NCI-H524 treated with DMSO at 0.1 percent for 48 hours (cell line): ENCODE results near the gene ZNF322.
A peak's percentile ranks its signal among the peaks of the same experiment; 100 is the strongest.

Experiments
- DNase-seq: peaks from one replicate; lab custom pipeline; 2025; lab: John Stamatoyannopoulos, UW

Gene ZNF322

GRCh38 chr6:26613689-26614683, 45.6 kb downstream of the ZNF322 start:
- no peak for DNase-seq

GRCh38 chr6:26613201-26613600, 46.3 kb downstream of the ZNF322 start:
- no peak for DNase-seq

- no peak for DNase-seq
Observed at GRCh38 chr6:26611599-26611998, 47.9 kb downstream of the ZNF322 start.

GRCh38 chr6:26609463-26609862, 50.1 kb downstream of the ZNF322 start:
- no peak for DNase-seq

- no peak for DNase-seq
Observed at GRCh38 chr6:26607434-26608230, 51.9 kb downstream of the ZNF322 start.

- DNase-seq = no peak
Observed at GRCh38 chr6:26604797-26605196, 54.7 kb downstream of the ZNF322 start.

- no peak for DNase-seq
Observed at GRCh38 chr6:26604026-26604425, 55.5 kb downstream of the ZNF322 start.

- no peak for DNase-seq
Observed at GRCh38 chr6:26602262-26602661, 57.3 kb downstream of the ZNF322 start.

GRCh38 chr6:26600759-26601158, 58.8 kb downstream of the ZNF322 start:
- no peak for DNase-seq

GRCh38 chr6:26599591-26599990, 60.0 kb downstream of the ZNF322 start:
- no peak for DNase-seq

- no peak for DNase-seq
Observed at GRCh38 chr6:26599134-26599533, 60.4 kb downstream of the ZNF322 start.

- DNase-seq = no peak
Observed at GRCh38 chr6:26598267-26598666, 61.3 kb downstream of the ZNF322 start.

GRCh38 chr6:26597821-26598220, 61.7 kb downstream of the ZNF322 start:
- DNase-seq = no peak

GRCh38 chr6:26597389-26597766, 62.2 kb downstream of the ZNF322 start:
- DNase-seq = no peak

- DNase-seq = peak; percentile 76
Observed at GRCh38 chr6:26596579-26597388, 62.8 kb downstream of the ZNF322 start, which contains the start of gene ABT1. Gene ABT1, plus strand, starts transcription at chr6:26596953. Its CDS starts 30 bp downstream, at chr6:26596983.

- peak; percentile 77 for DNase-seq
Observed at GRCh38 chr6:26595669-26596269, 63.8 kb downstream of the ZNF322 start.

- DNase-seq = no peak
Observed at GRCh38 chr6:26594730-26595632, 64.6 kb downstream of the ZNF322 start.

- no peak for DNase-seq
Observed at GRCh38 chr6:26594131-26594498, 65.4 kb downstream of the ZNF322 start.

GRCh38 chr6:26593278-26594130, 66.0 kb downstream of the ZNF322 start:
- DNase-seq = no peak

GRCh38 chr6:26592649-26593048, 66.9 kb downstream of the ZNF322 start:
- DNase-seq = peak; percentile 17
